Endothelial cell of umbilical vein (primary cell): ENCODE measurements around the gene TRAF7. TPM values are rescaled to one million over a fixed set of nuclear protein-coding genes. Genes with fewer than 3 reads are reported as not detected.

Experiments used
- BruUV-seq: library from RNA; stranded (reverse); fragments of 400-500 nt; replicated peaks from 2 replicates; lab custom pipeline; 2021; lab: Mats Ljungman, UMichigan
- CTCF ChIA-PET: fragments of 300-600, 350-600 bp; sonication (Branson Sonifier 250); formaldehyde crosslinking; loops from one replicate; lab custom pipeline; 2021; ENCODE audit warnings: antibody characterized with exemption, inconsistent platforms; lab: Charles Lee
- POLR2A ChIA-PET: fragments of 300-600, 350-600 bp; sonication (Branson Sonifier 250); formaldehyde crosslinking; loops from one replicate; lab custom pipeline; 2021; ENCODE audit warnings: antibody characterized with exemption, inconsistent platforms; lab: Charles Lee
- DNase-seq: peaks from one replicate; pipeline ENCODE4 v3.0.0-alpha.2; 2011; ENCODE audit warnings: low read depth, low spot score
- FAIRE-seq: peaks from 2 replicates; lab custom pipeline; 2011; peaks lifted over from hg19 to GRCh38; lab: Jason Lieb, UNC
- H2AFZ ChIP-seq: 2 replicates; pipeline ENCODE4 v1.6.0; 2012; ENCODE audit warnings: low read depth, low read length, control low read depth, inconsistent platforms
- H3K27ac ChIP-seq: 2 replicates; pipeline ENCODE4 v1.5.1; 2011; ENCODE audit warnings: low read depth, mild to moderate bottlenecking, control low read depth, low read length, moderate library complexity; ENCODE audit not compliant: insufficient read depth
- H3K27me3 ChIP-seq, 2 experiments: 2 replicates each; pipeline versions ENCODE4 v1.6.0 to v1.6.1; 2011; ENCODE audit warnings: low read length in 2 of 2, mixed read lengths in 1 of 2; ENCODE audit not compliant: control insufficient read depth in 2 of 2, insufficient read depth in 2 of 2
- H3K36me3 ChIP-seq, 2 experiments: 2 replicates in 1 of 2; 3 replicates in 1 of 2; pipeline ENCODE4 v1.5.1; 2011; ENCODE audit warnings: low read length in 2 of 2, mild to moderate bottlenecking in 1 of 2, moderate library complexity in 1 of 2; ENCODE audit not compliant: control insufficient read depth in 2 of 2, insufficient read depth in 2 of 2; ENCODE audit errors: extremely low read depth in 1 of 2
- H3K4me1 ChIP-seq: 3 replicates; pipeline ENCODE4 v1.5.1; 2011; ENCODE audit warnings: mild to moderate bottlenecking, low read length; ENCODE audit not compliant: control insufficient read depth, insufficient read depth; ENCODE audit errors: extremely low read depth
- H3K4me2 ChIP-seq: 2 replicates; pipeline ENCODE4 v1.6.1; 2011; ENCODE audit warnings: low read length, control low read depth, mixed read lengths; ENCODE audit not compliant: insufficient read depth
- H3K4me3 ChIP-seq, 3 experiments: fragments of 200-600 bp in 1 of 3; sonication (generic), shearing (Covaris generic) in 1 of 3; replicated peaks in 1 of 3; 2 replicates each; pipeline ENCODE4 v1.5.1; 2011 to 2016; ENCODE audit warnings: control low read depth in 3 of 3, low read length in 3 of 3, mild to moderate bottlenecking in 2 of 3, inconsistent platforms in 1 of 3, low read depth in 1 of 3, moderate library complexity in 1 of 3; ENCODE audit not compliant: insufficient read depth in 1 of 3
- H3K79me2 ChIP-seq: 2 replicates; pipeline ENCODE4 v1.6.0; 2012; ENCODE audit warnings: low read length, inconsistent platforms; ENCODE audit not compliant: control insufficient read depth, insufficient read depth
- H3K9ac ChIP-seq: replicated peaks from 2 replicates; pipeline ENCODE3; 2011; ENCODE audit warnings: low read length, control low read depth; ENCODE audit not compliant: insufficient read depth; ENCODE audit errors: extremely low read depth
- H3K9me1 ChIP-seq: replicated peaks from 3 replicates; pipeline ENCODE4 v1.6.0; 2011; ENCODE audit warnings: mild to moderate bottlenecking, low read length; ENCODE audit not compliant: control insufficient read depth, insufficient read depth; ENCODE audit errors: extremely low read depth
- H3K9me3 ChIP-seq: replicated peaks from 2 replicates; pipeline ENCODE4 v1.5.1; 2012; ENCODE audit warnings: low read length, inconsistent platforms; ENCODE audit not compliant: control insufficient read depth, insufficient read depth
- H4K20me1 ChIP-seq: replicated peaks from 2 replicates; pipeline ENCODE3; 2011; ENCODE audit warnings: mild to moderate bottlenecking, low read length; ENCODE audit not compliant: control insufficient read depth, insufficient read depth; ENCODE audit errors: extremely low read depth
- EZH2 ChIP-seq: IDR thresholded peaks from 2 replicates; pipeline ENCODE4 v1.6.1; 2012; ENCODE audit warnings: borderline replicate concordance, low read depth, mild to moderate bottlenecking, moderate library complexity, low read length, inconsistent platforms; ENCODE audit not compliant: severe bottlenecking
- FOS ChIP-seq: IDR thresholded peaks from 2 replicates; pipeline ENCODE4 v1.6.1; 2011; ENCODE audit warnings: mild to moderate bottlenecking, low read length, moderate library complexity, borderline replicate concordance; ENCODE audit not compliant: insufficient read depth
- GATA2 ChIP-seq: IDR thresholded peaks from 2 replicates; pipeline ENCODE4 v1.7.0; 2011; ENCODE audit warnings: low read depth, mild to moderate bottlenecking, moderate library complexity, mixed read lengths, low read length; ENCODE audit not compliant: insufficient read length, insufficient read depth
- JUN ChIP-seq: IDR thresholded peaks from 2 replicates; pipeline ENCODE4 v1.6.1; 2011; ENCODE audit warnings: borderline replicate concordance, low read depth; ENCODE audit not compliant: insufficient read length, insufficient read depth
- MYC ChIP-seq: IDR thresholded peaks from one replicate; pipeline ENCODE4 v1.6.1; 2011; ENCODE audit warnings: mild to moderate bottlenecking, low read depth, low read length
- POLR2A ChIP-seq: IDR thresholded peaks from 2 replicates; pipeline ENCODE4 v1.6.1; 2012; ENCODE audit warnings: low read depth, mild to moderate bottlenecking, control low read depth, low read length
- POLR2AphosphoS5 ChIP-seq: IDR thresholded peaks from 2 replicates; pipeline ENCODE4 v1.6.1; 2012; ENCODE audit warnings: low read depth, mild to moderate bottlenecking, control low read depth, low read length, moderate library complexity; ENCODE audit not compliant: insufficient read depth
- dilution Hi-C: fragments of 300-500 bp; cut with MboI; formaldehyde crosslinking; loops from one replicate; pipeline ENCODE4 v1.15.0; 2019; ENCODE audit warnings: low sequenced_read_pairs; ENCODE audit not compliant: extremely low pct_ligation_motif_present
- intact Hi-C: fragments of 100-400 bp; cut with micrococcal nuclease; formaldehyde crosslinking; loops from one replicate; pipeline ENCODE4 v1.10.0; 2022
- polyA plus RNA-seq, 4 experiments: library from polyadenylated mRNA; depleted of rRNA in 3 of 4; stranded (reverse) in 3 of 4; unstranded in 1 of 4; fragments of >200 nt; gene quantifications; 2 replicates each; pipeline versions ENCODE4 v1.2.1 to v1.2.3, GENCODE V29; 2011 to 2012; ENCODE audit warnings: missing spikeins in 1 of 4
- total RNA-seq: library from RNA; stranded (reverse); gene quantifications from 2 replicates; pipeline ENCODE4 v1.2.3, GENCODE V29; 2021
- TF ChIP-seq, protein P1 (sequence below), 2 donors: IDR thresholded peaks; 1 replicate in 1 of 2; 2 replicates in 1 of 2; pipeline ENCODE4 v1.5.1; 2011; ENCODE audit warnings: low read length in 2 of 2, mild to moderate bottlenecking in 2 of 2, moderate library complexity in 2 of 2, control low read depth in 1 of 2, inconsistent platforms in 1 of 2, low read depth in 1 of 2; ENCODE audit not compliant: insufficient read depth in 1 of 2; ENCODE audit errors: extremely low read depth in 1 of 2
- TF ChIP-seq, protein P2 (sequence below): IDR thresholded peaks from 2 replicates; pipeline ENCODE4 v1.6.1; 2011; ENCODE audit not compliant: insufficient read depth, insufficient read length

Gene TRAF7
- total and polyA plus RNA-seq, 2 donors (not counting 3 experiments of a cell fraction or from before 2014, with no cell fraction given), result 141 to 175 TPM

DNA sequence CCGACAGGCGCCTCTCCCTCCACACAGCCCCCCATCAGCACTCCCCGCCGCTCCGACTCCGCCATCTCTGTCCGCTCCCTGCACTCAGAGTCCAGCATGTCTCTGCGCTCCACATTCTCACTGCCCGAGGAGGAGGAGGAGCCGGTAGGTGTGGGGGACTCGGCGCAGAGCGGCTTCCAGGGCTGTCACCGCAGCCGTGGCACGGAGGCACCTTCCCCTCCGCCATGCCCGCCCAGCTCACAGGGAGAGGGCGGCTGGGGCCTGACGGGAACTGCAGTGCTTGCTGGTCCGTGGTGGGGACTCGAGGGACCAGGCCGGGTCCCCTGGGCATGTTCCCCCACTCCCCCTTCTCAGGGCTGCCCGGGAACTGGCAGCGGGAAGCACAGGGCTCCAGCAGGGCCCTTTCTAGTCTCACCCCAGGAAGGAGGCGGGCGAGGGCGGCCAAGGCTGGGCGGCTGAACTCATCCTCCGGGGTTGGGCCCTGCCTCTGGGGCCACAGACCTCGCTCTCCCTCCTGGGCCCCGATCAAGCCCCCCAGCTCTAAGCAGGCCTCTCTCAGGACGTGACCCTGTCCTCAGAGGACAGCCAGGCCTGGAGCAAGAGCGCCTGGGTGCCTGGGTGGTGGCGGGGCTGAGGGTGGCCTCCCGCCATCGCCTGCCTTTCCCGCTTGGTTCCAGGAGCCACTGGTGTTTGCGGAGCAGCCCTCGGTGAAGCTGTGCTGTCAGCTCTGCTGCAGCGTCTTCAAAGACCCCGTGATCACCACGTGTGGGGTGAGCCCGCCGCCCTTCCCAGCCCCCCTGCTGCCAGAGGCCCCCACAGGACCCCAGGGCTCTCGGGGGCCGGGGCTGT lies 15.2 kb downstream of the TRAF7 start:
- Histone ChIP-seq H3K9ac (peak overlapping the region; percentile 91), H3K27ac (peak overlapping the region; percentile 99), H3K9me1 (no peaks in the 10 kb centered on the region), H3K79me2 (peaks cover 48% of the 10 kb centered on the region), H2AFZ (no peak overlapping the region), H3K4me1 (peaks cover 24% of the 10 kb centered on the region), H3K9me3 (no peaks in the 10 kb centered on the region), H3K4me3 (peak overlapping the region; percentile 40 to 71 (median 57)), H3K27me3 (no peaks in the 10 kb centered on the region), H3K4me2 (peak overlapping the region; percentile 65), H3K36me3 (peaks cover 19 to 58% of the 10 kb centered on the region in 2 experiments), H4K20me1 (no peaks in the 10 kb centered on the region)
- peak; percentile 51 for DNase-seq
- FAIRE-seq, result peak; percentile 72
- ChIA-PET CTCF (interaction anchor here (1.6 to 2.2 kb wide), 3 partner anchors 16 to 81 kb away, joined by 5 to 14 read pairs (median 7); partner anchors contain the start of genes ECI1 and TRAF7), POLR2A (interaction anchor here (2.2 kb wide), 1 partner anchor 16 kb away, joined by 32 read pairs; the partner anchor contains the start of gene TRAF7)
- intact Hi-C loops, result loop anchor here (1.0 to 2.0 kb wide), 3 partner anchors 16 to 80 kb away; partner anchors contain the start of genes E4F1, ECI1 and TRAF7
- dilution Hi-C loops, result loop anchor here (25.0 kb wide), 1 partner anchor 134 kb away; the partner anchor contains the start of genes NHERF2, NTHL1 and TSC2
- BruUV-seq, result TSS peak; percentile 44
- TF ChIP-seq POLR2A, result no peak

DNA sequence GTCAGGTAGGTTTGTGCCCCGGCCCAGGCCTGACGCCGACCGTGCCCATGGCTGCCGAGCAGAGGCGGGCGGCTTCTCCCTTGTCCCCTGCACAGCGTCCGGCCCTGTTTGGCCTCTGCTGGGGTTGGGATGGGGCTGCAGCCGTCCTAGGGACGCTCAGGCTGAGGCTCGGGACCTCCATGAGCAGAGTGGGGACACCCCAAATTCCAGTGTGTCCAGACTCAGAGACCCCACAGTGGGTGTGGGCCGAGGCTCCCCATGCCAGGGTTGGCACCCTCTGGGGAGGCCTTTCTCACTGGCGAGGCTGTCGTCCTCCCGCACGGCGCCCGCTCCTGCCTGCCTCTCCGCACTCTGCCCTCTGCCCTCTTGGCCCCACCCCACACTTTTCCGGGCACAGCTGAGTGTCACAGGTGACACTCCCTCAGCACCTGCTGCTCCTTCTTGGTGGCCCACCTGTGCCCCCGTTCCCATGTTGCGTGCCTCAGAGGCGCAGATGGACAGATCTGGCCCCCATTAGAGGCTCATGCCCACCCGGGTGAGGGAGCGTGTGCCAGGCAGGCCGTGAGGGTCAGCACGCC lies 16.1 kb downstream of the TRAF7 start:
- dilution Hi-C loops (loop anchor here (25.0 kb wide), 1 partner anchor 134 kb away; the partner anchor contains the start of genes NHERF2, NTHL1 and TSC2), intact Hi-C loops (loop anchor here (2.0 kb wide), 2 partner anchors 51 to 79 kb away; partner anchors contain the start of genes E4F1 and ECI1)
- H4K20me1 ChIP-seq, result no peaks in the 10 kb centered on the region
- H3K4me3 ChIP-seq, result peak overlapping the region; percentile 40 to 71 (median 57)
- peak overlapping the region; percentile 99 for H3K27ac ChIP-seq
- ChIA-PET POLR2A (interaction anchor here (0.7 kb wide), 1 partner anchor 17 kb away, joined by 4 read pairs; the partner anchor contains the start of gene TRAF7), CTCF (interaction anchor here (1.0 kb wide), 1 partner anchor 16 kb away, joined by 3 read pairs; the partner anchor contains the start of gene TRAF7)
- peaks cover 46% of the 10 kb centered on the region for H3K79me2 ChIP-seq
- H3K4me2 ChIP-seq, result peak overlapping the region; percentile 65
- DNase-seq (no peak), FAIRE-seq (no peak)
- peaks cover 26 to 57% of the 10 kb centered on the region in 2 experiments for H3K36me3 ChIP-seq
- BruUV-seq, result no TSS peak
- H3K27me3 ChIP-seq, result no peaks in the 10 kb centered on the region
- TF ChIP-seq GATA2, result no peak
- no peak for TF ChIP-seq POLR2A
- no peak for TF ChIP-seq EZH2
- no peak for TF ChIP-seq FOS
- TF ChIP-seq, protein P1, sequence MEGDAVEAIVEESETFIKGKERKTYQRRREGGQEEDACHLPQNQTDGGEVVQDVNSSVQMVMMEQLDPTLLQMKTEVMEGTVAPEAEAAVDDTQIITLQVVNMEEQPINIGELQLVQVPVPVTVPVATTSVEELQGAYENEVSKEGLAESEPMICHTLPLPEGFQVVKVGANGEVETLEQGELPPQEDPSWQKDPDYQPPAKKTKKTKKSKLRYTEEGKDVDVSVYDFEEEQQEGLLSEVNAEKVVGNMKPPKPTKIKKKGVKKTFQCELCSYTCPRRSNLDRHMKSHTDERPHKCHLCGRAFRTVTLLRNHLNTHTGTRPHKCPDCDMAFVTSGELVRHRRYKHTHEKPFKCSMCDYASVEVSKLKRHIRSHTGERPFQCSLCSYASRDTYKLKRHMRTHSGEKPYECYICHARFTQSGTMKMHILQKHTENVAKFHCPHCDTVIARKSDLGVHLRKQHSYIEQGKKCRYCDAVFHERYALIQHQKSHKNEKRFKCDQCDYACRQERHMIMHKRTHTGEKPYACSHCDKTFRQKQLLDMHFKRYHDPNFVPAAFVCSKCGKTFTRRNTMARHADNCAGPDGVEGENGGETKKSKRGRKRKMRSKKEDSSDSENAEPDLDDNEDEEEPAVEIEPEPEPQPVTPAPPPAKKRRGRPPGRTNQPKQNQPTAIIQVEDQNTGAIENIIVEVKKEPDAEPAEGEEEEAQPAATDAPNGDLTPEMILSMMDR (IDR thresholded peaks at IDR 0.05; ENCODE audit: extremely low read depth in 1 of 2, insufficient read depth in 1 of 2, low read depth in 1 of 2, low read length in 2 of 2), result no peak
- TF ChIP-seq MYC, result no peak
- no peak for TF ChIP-seq JUN
- TF ChIP-seq POLR2AphosphoS5, result no peak
- TF ChIP-seq, protein P2, sequence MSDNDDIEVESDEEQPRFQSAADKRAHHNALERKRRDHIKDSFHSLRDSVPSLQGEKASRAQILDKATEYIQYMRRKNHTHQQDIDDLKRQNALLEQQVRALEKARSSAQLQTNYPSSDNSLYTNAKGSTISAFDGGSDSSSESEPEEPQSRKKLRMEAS, result no peak
- H3K9ac ChIP-seq, result peak overlapping the region; percentile 91
- H3K9me1 ChIP-seq, result no peaks in the 10 kb centered on the region
- H3K9me3 ChIP-seq, result no peaks in the 10 kb centered on the region
- peaks cover 24% of the 10 kb centered on the region for H3K4me1 ChIP-seq
- no peak overlapping the region for H2AFZ ChIP-seq
